Measurements from ENCODE around the gene MN1.

The MN1 gene

DNA sequence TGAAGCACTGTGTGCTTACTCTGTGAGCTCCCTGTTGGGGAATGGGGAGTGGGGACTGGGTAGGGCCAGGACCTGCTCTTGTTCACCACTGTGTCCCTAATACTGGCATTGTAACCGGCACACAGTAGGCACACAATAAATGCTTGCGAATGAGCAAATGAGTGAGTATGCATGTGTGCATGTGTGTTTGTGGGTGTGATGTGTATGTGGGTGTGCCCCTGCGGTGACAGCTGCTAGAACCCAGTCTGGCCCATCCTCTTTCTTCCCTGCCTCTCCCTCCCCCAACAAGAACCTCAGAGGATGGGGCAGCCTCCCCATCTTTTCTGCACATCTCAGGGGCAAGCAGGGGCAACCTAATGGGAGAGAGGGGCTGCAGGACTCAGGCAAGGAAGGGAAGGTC is 90.5 kb downstream of the MN1 start:
- TF ChIP-seq, protein P1, sequence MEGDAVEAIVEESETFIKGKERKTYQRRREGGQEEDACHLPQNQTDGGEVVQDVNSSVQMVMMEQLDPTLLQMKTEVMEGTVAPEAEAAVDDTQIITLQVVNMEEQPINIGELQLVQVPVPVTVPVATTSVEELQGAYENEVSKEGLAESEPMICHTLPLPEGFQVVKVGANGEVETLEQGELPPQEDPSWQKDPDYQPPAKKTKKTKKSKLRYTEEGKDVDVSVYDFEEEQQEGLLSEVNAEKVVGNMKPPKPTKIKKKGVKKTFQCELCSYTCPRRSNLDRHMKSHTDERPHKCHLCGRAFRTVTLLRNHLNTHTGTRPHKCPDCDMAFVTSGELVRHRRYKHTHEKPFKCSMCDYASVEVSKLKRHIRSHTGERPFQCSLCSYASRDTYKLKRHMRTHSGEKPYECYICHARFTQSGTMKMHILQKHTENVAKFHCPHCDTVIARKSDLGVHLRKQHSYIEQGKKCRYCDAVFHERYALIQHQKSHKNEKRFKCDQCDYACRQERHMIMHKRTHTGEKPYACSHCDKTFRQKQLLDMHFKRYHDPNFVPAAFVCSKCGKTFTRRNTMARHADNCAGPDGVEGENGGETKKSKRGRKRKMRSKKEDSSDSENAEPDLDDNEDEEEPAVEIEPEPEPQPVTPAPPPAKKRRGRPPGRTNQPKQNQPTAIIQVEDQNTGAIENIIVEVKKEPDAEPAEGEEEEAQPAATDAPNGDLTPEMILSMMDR (IDR thresholded peaks at IDR 0.05; ENCODE audit: low read depth, low read length), result no peak
- DNase-seq (ENCODE audit: extremely low read depth, low read depth), result no peak

DNA sequence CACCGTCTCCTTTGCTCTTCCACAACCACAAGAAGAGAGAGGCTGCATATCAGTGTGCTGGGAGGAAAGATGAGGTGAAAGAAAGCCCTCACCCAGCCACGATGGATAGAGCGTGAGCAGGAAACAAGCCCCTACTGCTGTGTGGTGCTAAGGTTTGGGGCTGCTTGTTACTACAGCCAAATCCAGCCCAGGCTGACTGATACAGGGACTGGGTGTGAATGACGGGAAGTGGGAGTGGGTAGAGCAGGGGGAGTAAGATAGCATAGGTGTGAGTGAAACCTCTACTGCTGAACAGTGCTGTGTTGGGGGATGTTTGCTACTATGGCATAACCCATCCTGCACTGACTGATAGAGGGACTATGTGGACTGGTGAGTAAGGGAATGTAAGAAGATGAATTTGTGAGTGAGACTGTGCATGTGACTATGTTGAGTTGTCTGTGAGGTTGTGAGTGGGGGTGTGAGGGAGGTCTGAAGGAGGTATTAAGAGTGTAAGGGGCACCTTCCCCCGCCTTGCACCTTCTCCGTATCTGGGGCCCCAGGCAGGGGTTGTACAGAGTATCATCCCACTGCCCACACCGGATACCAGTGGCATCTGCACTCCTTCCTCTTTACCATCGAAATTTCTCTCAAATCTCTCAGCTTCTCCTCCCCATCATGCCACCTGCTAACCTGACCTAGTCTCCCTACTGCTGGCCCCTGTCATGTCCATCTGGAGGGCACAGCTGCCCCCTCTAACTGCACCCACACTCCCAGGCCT is 91.5 kb downstream of the MN1 start:
- no peak for DNase-seq (ENCODE audit: extremely low read depth, low read depth)
- TF ChIP-seq, protein P1 (IDR thresholded peaks at IDR 0.05; ENCODE audit: low read depth, low read length), result no peak

DNA sequence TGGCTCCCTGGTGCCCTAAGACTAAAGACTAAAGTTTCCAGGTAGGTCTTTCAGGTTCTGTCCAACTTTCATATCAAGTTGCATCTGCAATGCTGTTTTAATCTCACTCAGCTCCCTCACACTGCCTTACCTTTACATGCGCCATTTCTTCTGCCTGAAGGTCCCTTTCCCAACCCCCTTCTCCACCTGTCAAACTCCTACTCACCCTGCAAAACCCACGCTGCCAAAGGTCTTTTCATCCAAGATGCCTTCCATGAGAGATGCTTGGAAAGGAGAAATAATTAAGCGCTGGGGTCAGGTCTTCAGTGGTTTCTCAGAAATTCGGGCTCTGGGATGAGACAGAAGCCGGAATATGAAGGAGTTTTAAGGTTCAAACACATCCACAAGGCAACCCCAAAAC is 95.1 kb downstream of the MN1 start:
- TF ChIP-seq, protein P1 (IDR thresholded peaks at IDR 0.05; ENCODE audit: low read depth, low read length), result no peak
- no peak for DNase-seq (ENCODE audit: extremely low read depth, low read depth)

DNA sequence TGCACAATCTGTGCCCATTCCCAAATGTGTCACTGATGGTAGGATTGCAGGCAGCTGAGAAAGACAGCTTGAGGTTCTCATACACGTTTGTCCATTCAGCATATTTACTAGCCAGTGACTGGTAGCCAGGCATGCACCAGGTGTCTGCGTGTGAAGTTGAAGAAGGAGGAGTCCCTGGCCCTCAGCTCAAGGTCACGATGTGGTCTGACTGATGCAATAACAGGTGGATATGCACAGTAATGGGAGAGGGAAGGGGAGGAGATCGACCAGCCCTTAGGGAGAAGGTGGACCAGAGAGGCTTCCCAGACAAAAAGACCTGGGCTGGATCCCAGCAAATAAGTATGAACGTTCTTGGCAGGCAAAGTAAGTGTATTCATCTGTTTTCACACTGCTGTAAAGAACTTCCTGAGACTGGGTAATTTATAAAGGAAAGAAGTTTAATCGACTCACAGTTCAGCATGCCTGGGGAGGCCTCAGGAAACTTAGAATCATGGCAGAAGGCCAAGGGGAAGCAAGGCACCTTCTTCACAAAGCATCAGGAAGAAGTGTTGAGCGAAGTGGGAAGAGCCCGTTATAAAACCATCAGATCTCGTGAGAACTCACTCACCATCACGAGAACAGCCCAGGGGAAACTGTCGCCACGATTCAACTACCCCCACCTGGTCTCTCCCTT is 96.0 kb downstream of the MN1 start:
- DNase-seq (ENCODE audit: extremely low read depth, low read depth), result no peak
- TF ChIP-seq, protein P1 (IDR thresholded peaks at IDR 0.05; ENCODE audit: low read depth, low read length), result no peak

DNA sequence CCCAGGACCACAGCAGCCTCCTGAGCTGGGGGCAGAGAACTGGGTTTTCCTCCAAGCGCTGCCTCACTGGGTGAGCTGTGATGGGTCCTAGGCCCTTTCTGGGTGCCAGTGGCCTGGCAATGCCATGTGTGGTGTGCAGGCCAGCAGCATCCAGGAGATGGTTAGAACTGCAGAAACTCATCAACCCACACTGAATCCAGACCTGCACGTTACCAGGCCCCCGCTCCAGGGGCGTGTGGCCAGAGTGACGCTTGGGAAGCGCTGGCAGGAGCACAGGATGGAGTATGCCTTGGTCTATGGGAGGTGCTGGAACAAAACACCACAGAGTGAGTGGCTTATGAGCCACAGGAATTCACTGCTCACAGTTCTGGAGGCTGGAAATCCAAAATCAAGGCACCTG is 97.0 kb downstream of the MN1 start:
- TF ChIP-seq, protein P1 (IDR thresholded peaks at IDR 0.05; ENCODE audit: low read depth, low read length), result no peak
- DNase-seq (ENCODE audit: extremely low read depth, low read depth), result no peak

DNA sequence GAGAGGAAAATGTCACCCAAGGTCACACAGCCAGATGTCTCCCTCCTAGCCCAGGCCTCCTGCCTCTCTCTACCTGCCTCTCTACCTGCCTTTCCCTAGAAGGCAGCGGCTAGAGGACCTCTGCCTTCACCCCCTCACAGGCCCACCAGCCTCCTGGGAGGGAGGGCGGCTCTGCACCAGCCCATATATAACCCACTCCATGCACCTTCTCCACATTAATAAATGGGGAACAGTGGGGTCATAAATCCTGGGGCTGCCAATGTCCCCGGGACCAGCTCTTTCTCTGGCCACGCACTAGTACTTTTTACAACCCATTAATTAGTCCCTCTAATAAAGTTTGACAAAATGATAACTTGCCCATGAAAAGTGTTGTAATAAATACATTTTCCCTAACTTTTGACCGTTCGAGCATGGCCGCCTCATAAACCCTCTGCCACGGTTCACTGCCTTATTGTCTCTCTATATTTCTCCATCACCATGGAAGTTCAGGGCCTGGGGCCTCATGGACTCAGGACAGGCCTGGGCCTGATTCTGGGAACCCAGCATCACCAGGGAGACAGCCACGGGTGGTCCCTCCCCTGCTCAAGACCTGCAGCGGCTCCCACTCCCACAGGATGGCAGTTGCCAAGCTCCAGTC is 102.1 kb downstream of the MN1 start:
- TF ChIP-seq, protein P1 (IDR thresholded peaks at IDR 0.05; ENCODE audit: low read depth, low read length), result no peak
- no peak for DNase-seq (ENCODE audit: extremely low read depth, low read depth)

DNA sequence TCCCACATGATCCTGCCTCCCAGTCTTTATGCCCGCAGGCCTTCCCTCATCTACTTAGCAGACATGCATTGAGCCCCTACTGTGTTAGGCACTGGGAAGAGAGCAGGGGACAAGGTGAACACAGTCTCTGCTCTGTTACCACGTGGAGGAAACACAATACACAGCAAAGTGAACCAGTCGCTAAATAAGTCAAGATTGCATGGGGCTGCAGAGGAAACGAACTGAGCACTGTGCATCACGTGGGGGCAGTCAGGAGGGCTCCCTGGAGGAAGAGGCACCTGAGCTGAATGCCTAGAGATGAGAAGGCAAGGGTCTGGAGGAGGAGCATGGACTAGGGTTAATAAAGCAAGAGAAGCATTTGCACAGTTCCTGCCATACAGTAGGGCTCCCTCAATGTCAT is 102.7 kb downstream of the MN1 start:
- no peak for DNase-seq (ENCODE audit: extremely low read depth, low read depth)
- TF ChIP-seq, protein P1 (IDR thresholded peaks at IDR 0.05; ENCODE audit: low read depth, low read length), result no peak
